WERI-Rb-1 (cell line): Measurements from ENCODE around the gene ATG13.

ENCODE experiments used
- DNase-seq: peaks from one replicate; pipeline ENCODE4 v3.0.0-alpha.2; 2020
- H3K27ac ChIP-seq: fragments of 250-450 bp; sonication (Bioruptor Pico); 2 replicates; pipeline ENCODE4 v1.5.1; 2020; ENCODE audit warnings: mild to moderate bottlenecking, moderate library complexity
- H3K27me3 ChIP-seq: fragments of 250-450 bp; sonication (Bioruptor Pico); 2 replicates; pipeline ENCODE4 v1.5.1; 2021; ENCODE audit warnings: mild to moderate bottlenecking, low read depth, moderate library complexity; ENCODE audit not compliant: insufficient read depth, severe bottlenecking
- H3K36me3 ChIP-seq: fragments of 250-450 bp; sonication (Bioruptor Pico); 2 replicates; pipeline ENCODE4 v1.5.1; 2020; ENCODE audit warnings: mild to moderate bottlenecking, moderate library complexity
- H3K4me3 ChIP-seq: 2 replicates; pipeline ENCODE4 v1.5.1; 2011; ENCODE audit warnings: low read depth, mild to moderate bottlenecking, control low read depth, low read length
- H3K9me3 ChIP-seq: fragments of 250-450 bp; sonication (Bioruptor Pico); 2 replicates; pipeline ENCODE4 v1.5.1; 2021; ENCODE audit warnings: mild to moderate bottlenecking, moderate library complexity; ENCODE audit not compliant: severe bottlenecking
- TF ChIP-seq, protein P1 (sequence below): IDR thresholded peaks from 2 replicates; pipeline ENCODE4 v1.5.1; 2011; ENCODE audit warnings: low read depth, mild to moderate bottlenecking, control low read depth, inconsistent platforms, low read length

ATG13 gene

DNA sequence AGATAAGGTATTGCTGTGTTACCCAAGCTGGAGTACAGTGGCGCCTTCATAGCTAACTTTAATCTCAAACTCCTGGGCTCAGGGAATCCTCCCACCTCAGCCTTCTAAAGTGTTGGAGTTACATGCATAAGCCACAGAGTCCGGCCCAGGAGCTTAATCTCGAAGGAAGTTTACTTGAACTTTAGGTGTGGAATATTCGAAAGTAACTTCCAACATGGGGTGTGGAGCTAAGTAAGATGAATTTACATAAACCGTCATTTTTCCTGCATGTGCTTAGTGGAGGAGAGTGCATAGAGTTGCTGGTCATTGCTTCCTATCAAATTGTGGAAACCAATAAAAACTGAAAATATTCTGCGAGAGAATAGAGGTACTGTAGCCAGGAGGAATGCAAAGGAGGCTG, 1.5 kb downstream of the ATG13 start:
- no peaks in the 10 kb centered on the region for H3K27me3 ChIP-seq
- DNase-seq: no peak
- TF ChIP-seq, protein P1, sequence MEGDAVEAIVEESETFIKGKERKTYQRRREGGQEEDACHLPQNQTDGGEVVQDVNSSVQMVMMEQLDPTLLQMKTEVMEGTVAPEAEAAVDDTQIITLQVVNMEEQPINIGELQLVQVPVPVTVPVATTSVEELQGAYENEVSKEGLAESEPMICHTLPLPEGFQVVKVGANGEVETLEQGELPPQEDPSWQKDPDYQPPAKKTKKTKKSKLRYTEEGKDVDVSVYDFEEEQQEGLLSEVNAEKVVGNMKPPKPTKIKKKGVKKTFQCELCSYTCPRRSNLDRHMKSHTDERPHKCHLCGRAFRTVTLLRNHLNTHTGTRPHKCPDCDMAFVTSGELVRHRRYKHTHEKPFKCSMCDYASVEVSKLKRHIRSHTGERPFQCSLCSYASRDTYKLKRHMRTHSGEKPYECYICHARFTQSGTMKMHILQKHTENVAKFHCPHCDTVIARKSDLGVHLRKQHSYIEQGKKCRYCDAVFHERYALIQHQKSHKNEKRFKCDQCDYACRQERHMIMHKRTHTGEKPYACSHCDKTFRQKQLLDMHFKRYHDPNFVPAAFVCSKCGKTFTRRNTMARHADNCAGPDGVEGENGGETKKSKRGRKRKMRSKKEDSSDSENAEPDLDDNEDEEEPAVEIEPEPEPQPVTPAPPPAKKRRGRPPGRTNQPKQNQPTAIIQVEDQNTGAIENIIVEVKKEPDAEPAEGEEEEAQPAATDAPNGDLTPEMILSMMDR: no peak
- H3K27ac ChIP-seq: no peak overlapping the region
- H3K9me3 ChIP-seq: no peaks in the 10 kb centered on the region
- no peak overlapping the region for H3K4me3 ChIP-seq
- H3K36me3 ChIP-seq: peaks cover 18% of the 10 kb centered on the region

DNA sequence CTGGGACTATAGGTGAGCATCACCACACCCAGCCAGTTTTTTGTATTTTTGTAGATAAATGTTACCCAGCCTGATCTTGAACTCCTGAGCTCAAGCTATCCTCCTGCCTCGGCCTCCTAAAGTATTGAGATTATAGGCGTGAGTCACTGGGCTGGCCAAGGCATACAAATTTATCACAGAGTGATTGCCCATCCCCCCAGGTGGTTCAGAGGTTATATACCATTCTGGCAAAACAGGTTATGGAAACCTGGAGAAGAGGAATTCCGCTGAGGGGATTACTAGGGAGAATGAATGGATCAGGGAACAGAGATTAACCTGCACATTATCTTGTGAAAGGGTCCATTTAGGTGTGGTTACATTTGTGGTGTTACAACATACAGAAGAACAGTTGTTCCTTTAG, 8.1 kb downstream of the ATG13 start:
- Histone ChIP-seq H3K4me3 (no peak overlapping the region), H3K9me3 (no peaks in the 10 kb centered on the region), H3K36me3 (peaks cover 36% of the 10 kb centered on the region), H3K27ac (no peak overlapping the region), H3K27me3 (no peaks in the 10 kb centered on the region)
- DNase-seq: no peak
- TF ChIP-seq, protein P1: no peak

DNA sequence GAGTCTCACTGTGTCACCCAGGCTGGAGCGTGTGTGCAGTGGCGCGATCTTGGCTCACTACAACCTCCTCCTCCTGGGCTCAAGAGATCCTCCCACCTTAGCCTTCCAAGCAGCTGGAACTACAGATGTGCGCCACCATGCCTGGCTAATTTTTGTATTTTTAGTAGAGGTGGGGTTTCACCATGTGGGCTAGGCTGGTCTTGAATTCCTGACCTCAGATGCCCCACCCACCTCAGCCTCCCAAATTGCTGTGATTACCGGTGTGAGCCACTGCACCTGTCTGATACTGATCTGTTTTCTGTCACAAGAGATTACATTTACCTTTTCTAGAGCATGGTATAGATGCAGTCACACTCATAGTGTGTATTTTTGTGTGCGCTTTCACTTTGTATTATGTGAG, 11.6 kb downstream of the ATG13 start:
- Histone ChIP-seq H3K36me3 (peaks cover 34% of the 10 kb centered on the region), H3K4me3 (no peak overlapping the region), H3K27ac (no peak overlapping the region), H3K9me3 (no peaks in the 10 kb centered on the region), H3K27me3 (no peaks in the 10 kb centered on the region)
- no peak for DNase-seq
- TF ChIP-seq, protein P1: no peak

DNA sequence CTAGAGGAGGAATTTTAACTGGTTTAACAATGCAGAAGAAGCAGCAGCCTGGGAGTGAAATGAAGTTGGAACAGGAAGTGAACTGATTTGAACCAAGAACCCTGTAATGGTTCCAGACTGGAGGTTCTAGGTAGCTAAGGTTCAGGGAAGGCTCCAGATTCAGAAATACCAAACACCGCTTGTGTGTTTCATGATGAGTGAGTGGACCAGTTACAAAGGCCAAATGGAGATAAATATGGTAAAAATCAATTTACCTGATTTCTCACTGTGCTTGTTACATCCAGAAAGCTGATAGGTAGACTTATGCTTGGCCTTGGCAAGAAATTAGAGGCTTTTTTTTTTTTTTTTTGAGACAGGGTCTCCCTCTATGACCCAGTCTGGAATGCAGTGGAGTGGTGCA, 12.9 kb downstream of the ATG13 start:
- DNase-seq: no peak
- no peaks in the 10 kb centered on the region for H3K27me3 ChIP-seq
- H3K9me3 ChIP-seq: no peaks in the 10 kb centered on the region
- no peak overlapping the region for H3K4me3 ChIP-seq
- no peak overlapping the region for H3K27ac ChIP-seq
- TF ChIP-seq, protein P1: no peak
- H3K36me3 ChIP-seq: peaks cover 27% of the 10 kb centered on the region

DNA sequence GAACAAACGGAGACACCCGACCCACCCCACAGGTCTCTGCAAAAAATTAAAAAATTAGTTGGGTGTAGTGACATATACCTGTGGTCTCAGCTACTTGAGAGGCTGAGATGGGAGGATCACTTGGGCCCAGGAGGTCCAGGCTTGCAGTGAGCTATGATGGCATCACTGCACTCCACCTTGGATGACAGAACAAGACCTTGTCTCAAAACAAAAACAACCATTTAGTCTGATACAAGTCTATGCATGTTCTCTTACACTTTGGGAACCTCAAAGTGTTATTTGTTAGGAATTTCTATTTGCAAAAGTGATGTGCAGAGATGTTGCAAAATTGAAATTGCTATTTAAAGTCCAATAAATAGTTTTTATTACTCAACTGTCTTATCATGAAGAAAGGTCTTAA, 14.3 kb downstream of the ATG13 start:
- H3K4me3 ChIP-seq: no peak overlapping the region
- no peaks in the 10 kb centered on the region for H3K27me3 ChIP-seq
- H3K9me3 ChIP-seq: no peaks in the 10 kb centered on the region
- H3K27ac ChIP-seq: no peak overlapping the region
- peaks cover 20% of the 10 kb centered on the region for H3K36me3 ChIP-seq
- TF ChIP-seq, protein P1: no peak
- DNase-seq: no peak

DNA sequence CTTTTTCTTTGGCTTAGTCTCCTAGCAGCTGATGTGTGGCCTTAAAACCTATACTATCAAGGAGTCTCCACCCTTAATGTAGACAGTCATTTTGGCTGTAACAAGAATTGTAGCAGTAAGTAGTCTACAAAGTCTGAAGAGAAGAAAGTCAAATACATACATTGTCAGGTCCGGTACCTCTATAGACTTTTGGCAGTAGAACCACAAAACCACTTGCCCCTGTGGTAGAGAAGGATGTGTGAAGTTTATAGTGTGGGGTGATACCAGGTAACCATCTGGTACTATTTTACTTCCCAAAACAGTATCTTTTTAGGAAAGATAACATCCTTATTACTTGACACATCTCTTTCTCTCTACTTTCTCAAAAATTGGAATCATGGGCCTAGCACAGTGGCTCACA, 15.1 kb downstream of the ATG13 start:
- no peak overlapping the region for H3K27ac ChIP-seq
- H3K36me3 ChIP-seq: peaks cover 20% of the 10 kb centered on the region
- H3K4me3 ChIP-seq: no peak overlapping the region
- TF ChIP-seq, protein P1: no peak
- no peaks in the 10 kb centered on the region for H3K9me3 ChIP-seq
- H3K27me3 ChIP-seq: no peaks in the 10 kb centered on the region
- DNase-seq: no peak
